GM21381 (cell line): ENCODE measurements around the gene ZNF827.

Source experiments
- ATAC-seq: cut with Tn5 transposase; IDR thresholded peaks from one replicate; pipeline ENCODE4 v1.9.1; 2021; ENCODE audit warnings: mild to moderate bottlenecking, moderate library complexity; ENCODE audit not compliant: unreplicated experiment

The ZNF827 gene

DNA sequence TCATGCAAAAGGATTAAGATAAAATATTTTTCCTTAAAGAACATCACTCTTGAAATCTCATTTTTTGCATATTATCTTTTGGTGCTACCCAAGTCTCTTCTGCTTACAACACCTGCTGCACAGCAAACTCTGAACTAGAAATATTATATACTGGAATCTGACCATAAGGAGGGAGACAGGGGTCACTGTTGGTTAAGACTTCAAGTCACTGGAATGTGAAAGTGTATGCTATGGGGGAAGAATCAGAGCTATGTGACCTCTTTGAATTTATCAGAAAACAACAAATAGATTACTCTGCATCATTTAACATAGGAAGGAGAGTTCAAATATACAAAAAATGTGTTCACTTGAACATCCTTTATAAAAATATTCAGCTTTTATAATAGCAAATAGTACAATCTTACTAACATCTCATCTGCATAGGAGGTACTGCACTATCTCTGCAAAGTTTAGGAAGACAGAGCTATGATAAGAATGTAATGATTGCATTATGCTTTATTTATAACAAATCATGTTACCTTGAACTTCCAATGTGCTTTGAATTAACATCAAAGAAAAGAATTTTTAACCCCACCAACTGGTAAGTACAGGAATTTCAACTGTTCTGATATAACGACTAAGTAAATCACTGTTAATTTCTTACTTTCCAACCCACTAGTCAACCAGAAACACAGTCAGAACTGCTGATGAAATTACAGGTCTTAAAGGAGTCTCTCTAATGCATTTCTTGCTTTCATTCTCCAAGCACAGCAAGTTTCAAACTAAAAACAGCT is 69.8 kb downstream of the ZNF827 start:
- peak; percentile 57 for ATAC-seq

- ATAC-seq: no peak
Observed at GRCh38 chr4:145867406-145867805, 71.2 kb downstream of the ZNF827 start.

DNA sequence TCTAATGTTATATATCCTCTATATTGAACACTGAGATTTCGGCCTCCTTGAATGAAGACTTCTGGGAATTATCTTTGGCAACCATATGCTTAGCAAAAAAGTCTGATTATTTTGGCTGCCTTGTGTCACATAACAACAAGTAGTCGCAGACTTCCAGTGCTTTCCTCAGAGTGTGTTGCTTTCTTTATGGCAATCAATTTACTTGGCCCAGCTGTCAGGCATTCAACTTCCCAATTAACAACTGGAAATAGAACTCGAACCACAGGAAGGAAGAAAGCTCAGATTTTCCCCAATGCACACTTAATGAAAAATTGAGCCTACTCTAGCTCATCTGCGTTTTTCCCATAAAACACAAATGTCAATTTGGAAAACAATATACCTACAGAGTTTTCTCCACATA is 71.6 kb downstream of the ZNF827 start:
- no peak for ATAC-seq

- no peak for ATAC-seq
Observed at GRCh38 chr4:145865274-145865941, 73.2 kb downstream of the ZNF827 start.

DNA sequence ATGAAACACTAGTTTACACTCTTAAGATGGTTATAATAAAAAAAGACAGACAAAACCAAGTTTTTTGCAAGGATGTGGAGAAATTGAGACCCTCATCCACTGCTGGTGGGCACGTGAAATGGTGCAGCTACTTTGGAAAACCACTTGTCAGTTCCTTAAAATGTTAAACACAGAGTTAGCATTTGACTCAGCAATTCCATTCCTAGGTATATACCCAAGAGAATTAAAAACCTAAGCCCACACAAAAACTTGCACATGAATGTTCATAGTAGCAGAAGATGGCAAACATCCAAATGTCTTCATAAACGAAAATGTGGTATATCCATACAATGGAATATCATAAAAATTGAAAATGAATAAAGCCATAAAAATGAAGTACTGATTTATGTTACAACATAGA is 75.4 kb downstream of the ZNF827 start:
- no peak for ATAC-seq

DNA sequence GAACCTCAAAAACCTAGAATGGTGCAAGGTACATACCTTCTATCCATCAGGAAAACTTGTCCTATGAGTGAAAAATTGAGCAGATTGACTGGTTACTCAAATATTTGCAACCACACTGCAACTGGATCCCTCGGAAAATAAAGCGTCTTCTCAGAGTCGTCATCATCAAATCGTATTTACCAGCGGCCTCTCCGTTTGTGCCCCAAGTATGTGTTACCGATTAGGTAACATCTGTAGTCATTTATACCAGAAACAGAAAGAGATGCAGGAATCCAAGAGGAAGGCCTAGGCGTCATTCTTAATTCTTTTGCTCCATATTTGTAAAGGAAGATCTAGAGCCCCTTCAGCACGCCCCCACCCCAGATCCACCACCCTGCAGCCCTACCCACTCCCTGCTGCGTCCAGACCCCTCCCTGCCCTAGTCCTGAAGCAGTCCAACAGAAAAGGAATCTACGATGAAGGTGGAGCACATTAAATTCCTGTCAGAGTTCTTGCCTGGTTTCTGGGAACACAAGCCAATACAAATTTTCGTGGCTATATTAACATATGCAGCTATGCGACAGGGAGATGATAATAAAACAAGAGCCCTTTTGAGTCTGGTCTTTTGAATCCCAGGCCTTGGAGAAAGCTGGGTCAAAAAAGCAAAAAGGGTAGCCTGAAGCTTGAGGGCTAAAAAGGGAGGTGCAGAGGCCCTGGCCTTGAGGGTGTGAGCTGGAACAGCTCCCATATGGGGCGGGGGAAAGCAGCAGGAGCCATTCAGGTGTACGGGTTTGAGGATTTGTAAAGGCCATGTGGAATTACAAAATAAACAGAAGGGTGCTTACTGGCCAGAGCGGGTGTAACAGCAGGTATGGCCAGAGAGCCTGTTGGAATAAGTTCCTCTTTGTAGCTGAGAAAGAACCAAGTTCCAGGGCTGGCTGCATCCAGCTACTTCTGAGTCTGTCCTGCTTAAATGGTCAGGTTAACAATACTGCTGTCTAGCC is 77.0 kb downstream of the ZNF827 start:
- ATAC-seq: no peak

- no peak for ATAC-seq
Observed at GRCh38 chr4:145860897-145861296, 77.7 kb downstream of the ZNF827 start.

DNA sequence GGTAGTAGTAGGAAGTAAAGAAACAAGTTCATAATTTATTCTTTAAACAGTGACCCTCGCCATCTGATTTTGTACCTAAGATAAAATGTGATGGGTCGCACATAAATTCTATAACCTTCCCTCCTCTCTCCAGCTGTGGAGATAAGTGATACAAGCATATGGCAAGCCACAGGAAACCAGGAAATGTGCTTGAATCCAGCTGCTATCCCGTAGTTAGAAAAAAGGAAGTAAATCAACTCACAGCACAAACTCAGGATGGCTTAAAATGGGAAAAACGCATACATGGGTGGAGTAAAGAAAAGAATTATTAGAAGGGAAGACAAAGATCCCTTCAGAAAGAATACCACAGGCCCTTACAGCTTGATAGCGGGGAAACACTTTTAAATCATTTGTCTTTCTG is 78.2 kb downstream of the ZNF827 start:
- ATAC-seq: no peak

DNA sequence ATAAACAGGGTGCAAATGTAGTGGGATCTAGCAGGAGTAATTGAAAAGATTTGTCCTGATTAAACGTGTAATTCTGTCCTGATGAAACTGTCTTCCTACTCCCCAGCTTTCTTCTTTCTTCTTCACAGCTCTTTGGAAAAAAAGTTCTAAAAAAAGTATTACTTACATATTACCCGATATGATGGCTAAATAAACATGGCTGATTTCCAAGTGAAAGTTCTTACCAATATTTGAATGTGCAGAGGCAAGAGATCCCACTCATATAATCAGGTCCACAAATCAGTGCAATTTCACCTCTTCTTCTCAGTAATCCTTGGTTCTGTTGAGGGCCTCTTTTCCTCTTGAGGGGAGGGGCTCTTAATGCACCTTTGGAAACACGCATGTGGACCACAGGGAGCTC is 78.7 kb downstream of the ZNF827 start:
- ATAC-seq: no peak

DNA sequence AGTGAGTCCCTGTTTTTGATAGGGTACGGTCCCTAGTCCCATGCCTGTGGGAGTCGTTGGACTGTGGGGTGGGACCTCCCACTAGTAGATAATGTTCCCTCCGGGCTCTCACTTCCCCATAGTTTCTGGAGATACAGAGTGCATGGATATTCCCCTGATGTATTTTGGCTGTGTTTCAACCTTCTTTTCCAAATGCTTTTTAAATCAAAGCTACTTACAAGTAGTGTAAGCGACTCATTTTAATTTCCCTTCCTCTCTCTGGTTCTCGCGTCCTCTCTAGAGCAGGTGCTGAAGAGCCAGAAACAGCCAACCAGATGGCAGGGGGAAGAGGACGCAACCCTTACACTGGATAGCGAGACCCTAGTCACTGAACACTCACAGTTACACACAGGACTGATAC is 79.2 kb downstream of the ZNF827 start:
- ATAC-seq: no peak

DNA sequence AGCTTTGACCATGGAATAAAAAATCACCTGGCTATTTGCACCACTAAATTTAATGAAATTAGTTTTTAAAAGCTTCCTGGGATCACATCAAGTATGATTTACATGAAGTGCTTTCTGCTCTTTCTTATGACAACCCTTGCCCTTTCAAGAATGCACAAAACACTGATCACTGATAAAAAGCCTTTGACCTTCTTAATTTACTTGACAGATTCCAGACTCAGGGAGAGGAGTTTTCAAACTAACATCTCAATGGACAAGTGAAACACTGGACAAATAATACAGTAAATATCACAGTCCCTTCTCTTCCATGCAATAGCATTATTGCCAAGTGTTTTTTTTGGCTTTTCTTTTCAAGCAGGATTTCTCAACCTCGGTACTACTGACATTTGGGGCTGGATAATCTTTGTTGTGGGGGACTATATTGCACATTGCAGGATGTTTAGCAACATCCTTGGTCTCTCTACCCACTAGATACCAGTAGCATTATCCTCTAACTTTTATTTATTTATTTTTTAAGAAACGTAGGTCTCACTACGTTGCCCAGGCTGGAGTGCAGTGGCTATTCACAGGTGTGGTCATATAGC is 86.3 kb downstream of the ZNF827 start:
- no peak for ATAC-seq

GRCh38 chr4:145851511-145852201 is 87.0 kb downstream of the ZNF827 start:
- no peak for ATAC-seq

- ATAC-seq: no peak
Observed at GRCh38 chr4:145847764-145848163, 90.9 kb downstream of the ZNF827 start.

DNA sequence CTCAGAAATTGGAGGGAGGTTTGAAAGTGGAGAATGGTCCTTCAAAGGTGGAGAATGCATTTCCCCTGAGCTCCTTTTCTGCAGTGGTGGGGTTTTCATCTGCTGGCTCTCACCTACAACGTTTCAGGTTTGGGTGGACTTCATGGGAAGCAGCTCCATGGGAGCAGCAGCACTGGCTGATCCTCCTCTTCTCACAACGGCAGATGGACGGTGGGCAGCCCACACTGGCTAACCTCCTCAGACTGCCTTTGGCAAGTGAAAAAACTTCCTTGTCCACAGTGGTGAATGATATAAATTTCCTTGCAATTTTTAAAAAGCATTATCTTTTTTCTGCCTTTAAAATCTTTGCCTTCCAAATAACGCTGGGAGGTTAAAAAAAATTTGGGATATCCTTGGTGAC is 93.5 kb downstream of the ZNF827 start:
- no peak for ATAC-seq

GRCh38 chr4:145843639-145844038 is 95.0 kb downstream of the ZNF827 start:
- ATAC-seq: no peak

DNA sequence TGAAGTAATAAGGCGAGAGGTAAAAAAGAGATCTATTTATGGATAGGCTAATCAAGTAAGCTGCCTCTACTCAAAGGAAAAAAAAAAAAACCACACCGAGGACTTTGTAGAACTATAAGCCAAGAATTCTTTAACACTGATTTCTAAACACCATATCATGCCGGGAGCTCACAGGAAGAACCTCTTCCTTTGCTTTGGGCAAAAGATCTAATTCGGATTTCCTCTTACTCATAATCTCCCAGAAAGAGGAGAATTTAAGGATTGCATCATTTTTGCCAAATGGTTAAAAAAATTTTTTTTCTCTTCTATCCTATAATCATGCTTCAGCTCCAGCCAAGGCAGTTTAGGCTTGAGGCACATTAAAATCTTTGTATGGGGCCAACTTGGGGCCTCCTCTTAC is 95.5 kb downstream of the ZNF827 start:
- no peak for ATAC-seq

GRCh38 chr4:145842224-145842887 is 96.3 kb downstream of the ZNF827 start:
- ATAC-seq: no peak

GRCh38 chr4:145840801-145841200 is 97.8 kb downstream of the ZNF827 start:
- no peak for ATAC-seq

- ATAC-seq: peak; percentile 76
Observed at GRCh38 chr4:145840162-145840768, 98.4 kb downstream of the ZNF827 start.
